ENCODE data around the gene CTTNBP2NL.
A peak's percentile ranks its signal among the peaks of the same experiment; 100 is the strongest.
"Not testable (repeated sequence)": the region's sequence is repeated elsewhere in the genome, so short reads cannot be mapped to it uniquely, and the experiment has no call there.

CTTNBP2NL gene

DNA sequence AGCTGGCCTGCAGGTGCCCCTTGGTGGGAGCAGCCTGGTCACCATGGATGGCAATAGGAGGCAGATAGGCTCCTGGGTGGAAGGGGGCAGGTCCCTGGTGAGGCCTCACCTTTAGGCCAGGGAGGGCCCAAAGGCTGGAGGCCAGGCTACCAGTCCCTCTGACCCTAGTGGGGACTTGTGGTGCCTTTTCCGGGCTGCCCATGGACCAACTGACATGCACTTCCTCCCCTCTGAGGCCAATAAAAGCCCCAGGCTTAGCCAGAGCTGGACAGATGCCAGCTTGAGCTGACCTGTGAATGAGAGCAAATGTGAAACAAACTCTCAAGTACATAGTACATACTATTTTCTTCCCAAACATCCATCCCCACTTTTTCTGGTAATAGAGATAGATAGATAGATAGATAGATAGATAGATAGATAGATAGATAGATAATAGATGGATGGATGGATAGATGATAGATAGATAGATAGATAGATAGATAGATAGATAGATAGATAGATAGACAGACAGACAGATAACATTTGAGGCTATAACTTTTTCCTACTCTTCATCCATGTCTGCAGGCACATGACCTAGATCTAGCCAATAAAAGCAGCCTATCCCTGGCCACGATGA, 9.2 kb upstream of the CTTNBP2NL start:
- no peak for DNase-seq (ENCODE audit: low read depth)

DNA sequence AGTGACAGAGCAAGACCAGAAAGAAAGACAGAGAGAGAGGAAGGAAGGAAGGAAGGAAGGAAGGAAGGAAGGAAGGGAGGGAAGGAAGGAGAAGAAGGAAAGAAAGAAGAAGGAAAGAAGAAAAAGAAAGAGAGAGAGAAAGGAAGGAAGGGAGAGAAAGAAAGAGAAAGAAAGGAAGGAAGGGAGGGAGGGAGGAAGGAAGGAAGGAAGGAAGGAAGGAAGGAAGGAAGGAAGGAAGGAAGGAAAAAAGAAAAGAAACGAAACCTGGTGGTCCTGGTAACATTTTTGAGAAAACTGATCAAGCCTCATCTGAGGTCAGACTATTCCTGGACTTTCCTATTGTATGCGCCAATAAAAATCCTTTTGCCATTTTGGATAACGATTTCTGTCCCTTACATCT, 8.2 kb upstream of the CTTNBP2NL start:
- no peak for DNase-seq (ENCODE audit: low read depth)

DNA sequence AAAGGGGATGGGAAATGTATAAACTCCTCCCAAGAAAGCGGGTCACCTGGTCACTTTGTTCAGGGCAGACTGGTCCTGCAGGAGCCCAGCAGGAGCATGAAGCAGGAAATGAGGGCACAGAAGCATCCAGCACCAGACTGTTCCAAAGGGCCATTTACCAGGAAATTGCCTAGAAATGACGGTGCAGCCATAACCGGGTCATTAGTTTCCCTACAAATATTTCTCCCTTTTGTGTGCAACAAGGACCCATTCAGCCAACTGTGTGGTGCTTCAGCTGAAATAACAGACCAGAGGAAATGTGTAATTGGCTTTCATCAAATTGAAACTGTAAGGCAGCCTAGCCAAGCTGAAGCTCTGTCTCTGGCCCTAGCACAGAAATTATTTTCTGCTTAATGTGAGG, 7.6 kb upstream of the CTTNBP2NL start:
- DNase-seq (ENCODE audit: low read depth): no peak

GRCh38 chr1:112389689-112390088, 6.3 kb upstream of the CTTNBP2NL start:
- no peak for DNase-seq (ENCODE audit: low read depth)

GRCh38 chr1:112390335-112390734, 5.7 kb upstream of the CTTNBP2NL start:
- not testable (repeated sequence) for DNase-seq (ENCODE audit: low read depth)

DNA sequence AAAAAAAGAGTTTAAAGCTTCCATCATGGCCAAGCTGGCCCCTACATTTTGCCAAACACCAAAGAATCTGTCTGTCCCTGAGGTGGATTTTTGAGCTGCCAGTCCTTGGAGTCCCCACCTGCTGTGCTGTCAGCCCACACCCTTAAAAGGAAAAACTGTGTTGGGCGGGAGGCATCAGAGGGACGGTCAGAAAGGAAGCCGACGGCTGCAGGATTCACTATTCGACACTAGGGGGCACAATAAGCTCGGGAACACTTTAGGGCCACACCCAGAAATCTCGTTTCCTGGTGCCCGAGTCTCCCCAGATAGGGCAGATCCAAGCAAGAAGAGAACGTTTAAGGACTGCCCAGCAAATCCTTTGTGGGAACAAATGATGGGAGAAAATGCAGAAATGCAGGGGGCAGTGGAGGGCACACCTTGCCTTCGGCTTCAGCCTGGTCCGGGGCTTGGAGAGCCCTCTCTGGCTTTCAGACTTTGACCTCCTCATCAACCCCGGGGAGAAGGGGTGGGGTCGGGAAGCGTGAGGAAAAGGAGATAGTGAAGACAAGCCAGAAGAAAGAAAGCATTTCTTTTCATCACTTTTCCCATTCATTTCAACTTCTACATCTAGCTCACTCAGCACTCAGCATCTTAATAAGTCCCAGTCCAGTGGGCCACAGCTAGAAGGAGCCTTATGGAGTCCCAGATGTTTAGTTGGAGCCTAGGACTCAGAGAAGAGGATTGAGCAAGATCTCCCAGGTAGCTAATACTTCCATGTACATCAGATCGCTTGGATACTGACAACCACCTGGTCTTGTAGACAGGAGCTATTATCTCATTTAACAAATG, 5.0 kb upstream of the CTTNBP2NL start:
- peak; percentile 69 for DNase-seq (ENCODE audit: low read depth)

- no peak for DNase-seq (ENCODE audit: low read depth)
These were observed 4.4 kb upstream of the CTTNBP2NL start for GRCh38 chr1:112391603-112391940.

DNA sequence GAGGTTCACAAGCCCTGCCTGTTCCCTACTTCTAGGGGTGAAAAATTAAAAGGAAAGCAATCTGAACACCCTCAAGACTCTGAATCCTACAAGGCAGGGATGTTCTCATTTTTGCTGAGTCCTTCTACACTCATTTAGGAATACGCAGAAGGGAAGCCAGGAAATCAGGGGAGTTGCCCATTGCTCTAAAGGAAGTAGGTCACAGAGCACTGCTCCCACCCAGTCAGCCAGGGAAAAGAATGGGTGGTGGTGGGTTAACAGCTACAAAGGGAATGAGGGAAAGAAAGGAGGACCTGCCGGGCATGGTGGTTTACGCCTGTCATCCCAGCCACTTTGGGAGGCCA, 2.4 kb upstream of the CTTNBP2NL start:
- DNase-seq (ENCODE audit: low read depth): no peak

- DNase-seq (ENCODE audit: low read depth): no peak
These were observed 1.3 kb upstream of the CTTNBP2NL start for GRCh38 chr1:112394743-112395062.

DNA sequence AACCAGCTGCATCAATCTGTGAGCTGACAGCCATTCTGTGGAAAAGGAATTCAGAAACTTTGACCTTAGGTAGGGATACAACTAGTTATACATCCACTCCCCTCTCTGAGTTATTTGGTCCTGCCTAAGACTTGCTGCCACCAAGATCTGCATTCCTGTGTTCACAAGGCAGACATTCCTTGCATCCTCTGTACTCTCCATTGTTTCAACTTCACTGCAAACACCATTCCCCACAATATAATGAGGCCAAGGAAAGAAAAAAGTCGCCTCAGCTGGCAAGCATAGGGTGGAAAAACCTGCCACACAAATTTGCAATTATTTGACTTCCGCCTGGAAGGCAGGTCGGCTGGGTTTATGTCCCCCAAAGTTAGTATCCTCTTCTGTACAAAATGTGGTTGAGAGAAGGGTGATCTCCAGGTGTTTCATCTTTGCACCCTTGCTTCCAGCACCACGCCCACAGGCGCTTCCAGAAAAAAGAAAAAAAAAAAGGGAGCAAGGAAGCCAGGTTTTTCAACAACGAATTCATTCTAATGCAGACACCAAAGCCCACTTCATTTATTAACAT, 676 bp upstream of the CTTNBP2NL start:
- no peak for DNase-seq (ENCODE audit: low read depth)

GRCh38 chr1:112396653-112397471, 848 bp downstream of the CTTNBP2NL start:
- DNase-seq (ENCODE audit: low read depth): no peak

GRCh38 chr1:112397841-112398240, 1.8 kb downstream of the CTTNBP2NL start:
- no peak for DNase-seq (ENCODE audit: low read depth)

GRCh38 chr1:112399456-112399855, 3.4 kb downstream of the CTTNBP2NL start:
- DNase-seq (ENCODE audit: low read depth): no peak

- not testable (repeated sequence) for DNase-seq (ENCODE audit: low read depth)
These were observed 4.7 kb downstream of the CTTNBP2NL start for GRCh38 chr1:112400706-112401105.

- DNase-seq (ENCODE audit: low read depth): no peak
These were observed 6.9 kb downstream of the CTTNBP2NL start for GRCh38 chr1:112402682-112403643.

GRCh38 chr1:112406771-112407170, 10.8 kb downstream of the CTTNBP2NL start:
- DNase-seq (ENCODE audit: low read depth): no peak

GRCh38 chr1:112409414-112409813, 13.4 kb downstream of the CTTNBP2NL start:
- DNase-seq (ENCODE audit: low read depth): no peak

- DNase-seq (ENCODE audit: low read depth): no peak
These were observed 14.7 kb downstream of the CTTNBP2NL start for GRCh38 chr1:112410673-112411072.

GRCh38 chr1:112417271-112417670, 21.3 kb downstream of the CTTNBP2NL start:
- DNase-seq (ENCODE audit: low read depth): no peak

DNA sequence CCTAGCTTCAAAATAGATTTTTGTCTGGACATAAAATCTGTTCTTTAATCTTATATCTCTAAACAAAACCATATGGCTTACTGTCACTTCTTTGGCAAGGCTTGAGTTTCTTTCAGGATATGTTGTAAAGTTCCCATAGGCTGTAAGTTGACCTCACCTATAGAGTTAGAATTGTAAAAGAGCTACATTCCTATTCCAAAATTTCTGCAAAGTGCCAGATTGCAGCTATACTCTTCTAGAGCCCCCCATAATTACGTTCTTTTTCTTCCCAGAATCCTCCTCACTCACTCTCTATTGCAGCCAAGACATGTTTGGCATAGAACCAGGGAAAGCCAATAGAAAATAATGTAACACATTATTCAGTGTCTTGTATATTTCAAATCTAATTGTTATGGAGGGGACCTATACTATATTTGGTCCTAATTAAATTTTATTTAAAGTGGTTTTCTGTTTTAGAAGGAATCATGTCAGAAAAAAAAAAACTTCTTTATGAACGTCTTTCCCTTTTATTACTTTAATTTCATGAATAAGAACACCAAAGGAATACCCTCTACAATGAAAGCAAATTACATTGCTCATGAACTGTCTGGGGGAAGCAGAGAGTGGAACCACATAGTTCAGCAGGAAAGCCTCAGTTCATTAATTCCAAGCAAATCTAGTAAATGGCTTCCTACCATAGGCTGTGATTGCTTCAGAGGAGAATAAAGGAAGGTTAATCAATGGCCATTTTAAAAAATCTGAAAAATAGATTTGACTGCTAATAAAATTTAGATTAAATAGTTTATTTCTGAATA, 22.3 kb downstream of the CTTNBP2NL start:
- DNase-seq (ENCODE audit: low read depth): no peak

DNA sequence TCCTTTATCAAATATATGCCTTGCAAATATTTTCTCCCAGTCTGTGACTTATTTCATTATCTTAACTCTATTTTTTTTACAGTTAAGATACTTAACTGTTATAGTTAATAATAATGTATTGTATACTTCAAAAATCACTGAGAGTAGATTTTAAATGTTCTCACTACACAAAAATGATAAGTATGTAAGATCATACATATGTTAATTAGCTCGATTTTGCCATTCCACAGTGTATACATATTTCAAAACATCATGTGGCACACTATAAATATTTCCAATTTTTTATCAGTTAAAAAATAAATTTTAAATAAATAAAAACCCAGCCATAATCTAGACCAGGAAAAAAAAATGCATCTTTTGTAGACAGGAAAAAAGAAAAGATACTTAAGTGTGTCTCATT, 27.2 kb downstream of the CTTNBP2NL start:
- DNase-seq (ENCODE audit: low read depth): no peak

Measured in GM04503 (cell line).